ENCODE results near the gene SHKBP1. TPM values are rescaled to one million over a fixed set of nuclear protein-coding genes. Genes with fewer than 3 reads are reported as not detected.

Gene SHKBP1
- total and polyA plus RNA-seq, 2 of the 13 experiments (the other 11 are each of a cell fraction or from before 2014, with no cell fraction given), result 16.2 to 17.4 TPM

DNA sequence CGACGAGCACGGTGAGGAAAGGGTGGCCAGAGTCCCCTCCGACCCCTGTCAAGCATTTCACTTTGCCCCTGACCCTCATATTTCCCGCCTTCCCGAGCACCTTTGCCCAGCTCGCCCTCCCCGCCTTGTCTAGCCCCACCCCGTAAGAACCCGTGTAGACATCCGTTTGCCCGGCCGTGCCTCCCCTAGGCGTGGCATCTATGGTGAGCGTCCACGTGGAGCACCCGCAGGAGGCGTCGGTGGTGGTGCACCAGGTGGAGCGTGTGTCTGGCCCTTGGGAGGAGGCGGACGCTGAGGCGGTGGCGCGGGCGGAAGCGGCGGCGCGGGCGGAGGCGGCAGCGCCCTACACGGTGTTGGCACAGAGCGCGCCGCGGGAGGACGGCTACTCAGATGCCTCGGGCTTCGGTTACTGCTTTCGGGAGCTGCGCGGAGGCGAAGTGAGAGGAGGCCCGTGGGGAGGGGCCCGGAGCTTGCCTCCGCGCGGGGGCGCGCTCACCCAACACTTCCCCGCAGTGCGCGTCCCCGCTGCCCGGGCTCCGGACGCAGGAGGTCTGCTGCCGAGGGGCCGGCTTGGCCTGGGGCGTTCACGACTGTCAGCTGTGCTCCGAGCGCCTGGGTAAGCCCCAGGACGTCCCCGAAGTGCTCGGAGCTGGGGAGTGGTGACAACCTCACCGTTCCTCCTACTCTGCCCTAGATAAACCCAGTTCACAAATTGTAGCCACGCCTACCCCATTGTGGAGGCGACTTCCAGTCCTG lies 28.7 kb downstream of the SHKBP1 start (continued):
- TF ChIP-seq HOMEZ (CRISPR knock-in tag; IDR thresholded peaks at IDR 0.05; ENCODE audit: low read depth) (no peak), NR3C1 (CRISPR knock-in tag; IDR thresholded peaks at IDR 0.05) (no peak), CENPT (CRISPR knock-in tag; IDR thresholded peaks at IDR 0.05; ENCODE audit: low read depth) (no peak), KDM3A (CRISPR knock-in tag; IDR thresholded peaks at IDR 0.05; ENCODE audit: low read depth) (peak; percentile 50; the same call in 1 of the 2 replicates), CAMTA2 (CRISPR knock-in tag; IDR thresholded peaks at IDR 0.05; ENCODE audit: borderline replicate concordance) (no peak), ZNF451 (CRISPR knock-in tag; IDR thresholded peaks at IDR 0.05) (no peak), ZNF672 (CRISPR knock-in tag; IDR thresholded peaks at IDR 0.05) (no peak), HBP1 (CRISPR knock-in tag; IDR thresholded peaks at IDR 0.05; ENCODE audit: low read depth) (no peak), ETV6 (CRISPR knock-in tag; conservative IDR thresholded peaks at IDR 0.05) (0 out of 2 replicates have a peak, but pooled peaks have one; percentile 38), MAFF (IDR thresholded peaks at IDR 0.05; ENCODE audit: low read depth, low read length) (no peak), DMAP1 (CRISPR knock-in tag; IDR thresholded peaks at IDR 0.05) (no peak), AFF4 (CRISPR knock-in tag; IDR thresholded peaks at IDR 0.05) (no peak)
- TF ChIP-seq, protein P1, sequence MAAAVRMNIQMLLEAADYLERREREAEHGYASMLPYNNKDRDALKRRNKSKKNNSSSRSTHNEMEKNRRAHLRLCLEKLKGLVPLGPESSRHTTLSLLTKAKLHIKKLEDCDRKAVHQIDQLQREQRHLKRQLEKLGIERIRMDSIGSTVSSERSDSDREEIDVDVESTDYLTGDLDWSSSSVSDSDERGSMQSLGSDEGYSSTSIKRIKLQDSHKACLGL (CRISPR knock-in tag; IDR thresholded peaks at IDR 0.05), result peak; percentile 59; the same call in 1 of the 2 replicates
- TF ChIP-seq, protein P2, sequence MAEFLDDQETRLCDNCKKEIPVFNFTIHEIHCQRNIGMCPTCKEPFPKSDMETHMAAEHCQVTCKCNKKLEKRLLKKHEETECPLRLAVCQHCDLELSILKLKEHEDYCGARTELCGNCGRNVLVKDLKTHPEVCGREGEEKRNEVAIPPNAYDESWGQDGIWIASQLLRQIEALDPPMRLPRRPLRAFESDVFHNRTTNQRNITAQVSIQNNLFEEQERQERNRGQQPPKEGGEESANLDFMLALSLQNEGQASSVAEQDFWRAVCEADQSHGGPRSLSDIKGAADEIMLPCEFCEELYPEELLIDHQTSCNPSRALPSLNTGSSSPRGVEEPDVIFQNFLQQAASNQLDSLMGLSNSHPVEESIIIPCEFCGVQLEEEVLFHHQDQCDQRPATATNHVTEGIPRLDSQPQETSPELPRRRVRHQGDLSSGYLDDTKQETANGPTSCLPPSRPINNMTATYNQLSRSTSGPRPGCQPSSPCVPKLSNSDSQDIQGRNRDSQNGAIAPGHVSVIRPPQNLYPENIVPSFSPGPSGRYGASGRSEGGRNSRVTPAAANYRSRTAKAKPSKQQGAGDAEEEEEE (CRISPR knock-in tag; IDR thresholded peaks at IDR 0.05; ENCODE audit: borderline replicate concordance), result no peak
